ENCODE data around the gene SLC25A22. TPM values are rescaled to one million over a fixed set of nuclear protein-coding genes. Genes with fewer than 3 reads are reported as not detected.

SLC25A22 gene
- polyA plus RNA-seq, 1 experiment: 25.5 TPM

DNA sequence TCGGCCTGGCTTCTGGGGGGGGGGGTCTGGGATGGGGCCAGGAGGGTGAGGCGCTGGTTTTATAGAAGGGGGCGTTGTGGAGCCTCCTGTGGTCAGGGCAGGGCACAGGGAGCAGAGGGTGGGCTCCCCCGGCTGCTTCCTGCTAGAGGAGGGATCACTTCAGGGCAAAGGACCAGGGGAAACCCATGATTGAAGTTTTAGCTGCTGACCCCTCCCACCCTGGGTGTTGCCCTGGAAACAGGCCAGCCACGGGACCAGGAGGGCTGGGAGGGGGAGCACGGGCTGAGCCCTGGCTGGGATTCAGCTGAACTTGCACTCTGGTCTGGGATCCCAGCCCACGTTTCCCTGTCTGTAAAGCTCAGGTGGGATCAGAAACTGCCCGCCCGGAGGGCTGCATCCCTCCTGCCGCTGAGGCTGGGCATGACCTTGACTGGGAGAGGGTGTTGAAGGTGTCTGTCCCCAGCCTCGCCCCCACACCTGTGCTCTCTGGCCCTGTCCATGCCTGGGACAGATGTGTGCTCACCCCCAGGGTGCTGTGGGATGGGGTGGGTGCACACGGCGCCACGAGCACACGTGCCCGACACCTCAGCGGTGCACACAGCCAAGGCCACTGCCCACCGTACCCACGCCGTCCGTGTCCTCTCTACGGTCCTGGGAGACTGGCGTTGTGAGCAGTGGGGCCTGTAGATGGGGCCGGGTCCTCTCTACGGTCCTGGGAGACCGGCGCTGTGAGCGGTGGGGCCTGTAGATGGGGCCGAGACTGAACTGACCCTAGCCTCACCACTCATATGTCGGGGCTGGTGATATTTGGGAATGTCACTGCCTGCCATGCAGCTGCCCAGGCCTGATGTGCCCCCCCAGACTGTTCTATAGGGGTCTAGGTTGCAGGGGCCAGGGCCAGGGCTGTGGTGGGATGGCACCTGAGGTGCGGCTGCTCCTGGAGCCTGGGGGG lies 46.9 kb upstream of the SLC25A22 start:
- ChIA-PET POLR2A (interaction anchor here (0.6 to 2.0 kb wide), 4 partner anchors 11 to 532 kb away, joined by 5 to 15 read pairs (median 10); partner anchors contain the start of genes CD151 and RPLP2), CTCF (interaction anchor here (0.6 to 4.4 kb wide), 9 partner anchors 10 to 206 kb away, joined by 3 to 20 read pairs (median 3); no protein-coding TSS in a partner anchor)
- Histone ChIP-seq H3K27me3 (ENCODE audit: control insufficient read depth, insufficient read depth, low read length) (no peaks in the 10 kb centered on the region), H3K4me3 (ENCODE audit: low read depth, low read length) (peak overlapping the region; percentile 96), H3K36me3 (ENCODE audit: control insufficient read depth, insufficient read depth, low read length) (peaks cover 10% of the 10 kb centered on the region)
- TF ChIP-seq, protein P1, sequence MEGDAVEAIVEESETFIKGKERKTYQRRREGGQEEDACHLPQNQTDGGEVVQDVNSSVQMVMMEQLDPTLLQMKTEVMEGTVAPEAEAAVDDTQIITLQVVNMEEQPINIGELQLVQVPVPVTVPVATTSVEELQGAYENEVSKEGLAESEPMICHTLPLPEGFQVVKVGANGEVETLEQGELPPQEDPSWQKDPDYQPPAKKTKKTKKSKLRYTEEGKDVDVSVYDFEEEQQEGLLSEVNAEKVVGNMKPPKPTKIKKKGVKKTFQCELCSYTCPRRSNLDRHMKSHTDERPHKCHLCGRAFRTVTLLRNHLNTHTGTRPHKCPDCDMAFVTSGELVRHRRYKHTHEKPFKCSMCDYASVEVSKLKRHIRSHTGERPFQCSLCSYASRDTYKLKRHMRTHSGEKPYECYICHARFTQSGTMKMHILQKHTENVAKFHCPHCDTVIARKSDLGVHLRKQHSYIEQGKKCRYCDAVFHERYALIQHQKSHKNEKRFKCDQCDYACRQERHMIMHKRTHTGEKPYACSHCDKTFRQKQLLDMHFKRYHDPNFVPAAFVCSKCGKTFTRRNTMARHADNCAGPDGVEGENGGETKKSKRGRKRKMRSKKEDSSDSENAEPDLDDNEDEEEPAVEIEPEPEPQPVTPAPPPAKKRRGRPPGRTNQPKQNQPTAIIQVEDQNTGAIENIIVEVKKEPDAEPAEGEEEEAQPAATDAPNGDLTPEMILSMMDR (IDR thresholded peaks at IDR 0.05; ENCODE audit: insufficient read depth, low read depth, low read length): no peak
- DNase-seq (ENCODE audit: low read depth): peak; percentile 80

DNA sequence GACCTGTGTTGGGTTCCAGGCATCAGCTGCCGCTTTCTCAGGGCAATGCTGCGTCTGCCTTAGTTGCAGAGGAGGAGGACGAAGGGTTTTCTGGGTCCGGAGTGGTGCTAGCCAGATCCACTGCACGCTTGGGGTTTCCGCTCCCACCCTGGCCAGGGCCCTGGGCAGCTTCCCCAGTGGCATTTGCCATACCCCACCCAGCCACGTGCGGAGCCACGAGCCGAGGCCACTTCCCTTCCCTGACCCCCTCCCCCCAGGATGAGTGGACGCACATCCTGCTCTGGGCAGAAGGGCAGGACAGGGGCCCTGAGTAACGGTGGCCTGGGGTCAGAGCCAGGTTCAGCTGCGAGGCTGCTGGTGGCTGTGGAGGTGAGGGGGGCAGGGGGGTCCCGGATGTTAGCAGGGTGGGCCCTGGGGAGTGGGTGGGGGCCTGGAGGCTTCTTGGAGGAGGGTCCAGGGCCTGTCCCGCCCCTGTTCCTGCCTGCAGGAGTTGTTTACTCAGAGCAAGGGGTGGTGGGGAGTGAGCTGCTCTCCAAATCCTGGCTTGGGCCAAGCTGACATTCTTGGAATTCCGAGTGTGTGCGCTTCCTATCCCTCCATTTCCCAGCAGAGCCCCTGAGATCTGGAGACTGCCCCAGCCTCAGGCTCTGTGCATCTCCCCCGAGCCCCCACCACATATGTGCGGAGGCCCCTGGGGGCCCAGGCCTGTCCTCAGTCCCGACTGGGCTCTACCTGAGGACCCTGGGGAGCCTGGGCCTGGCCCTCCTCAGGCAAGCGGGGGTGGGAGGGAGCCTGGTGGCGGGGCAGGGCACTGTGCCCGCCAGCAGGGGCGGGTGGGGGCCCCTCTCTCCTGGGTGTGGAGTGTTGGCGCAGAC lies 46.0 kb upstream of the SLC25A22 start:
- H3K4me3 ChIP-seq (ENCODE audit: low read depth, low read length): peak overlapping the region; percentile 96
- peaks cover 18% of the 10 kb centered on the region for H3K36me3 ChIP-seq (ENCODE audit: control insufficient read depth, insufficient read depth, low read length)
- DNase-seq (ENCODE audit: low read depth): peak; percentile 83
- TF ChIP-seq, protein P1 (IDR thresholded peaks at IDR 0.05; ENCODE audit: insufficient read depth, low read depth, low read length): peak; percentile 23; the same call in 1 of the 2 replicates
- no peaks in the 10 kb centered on the region for H3K27me3 ChIP-seq (ENCODE audit: control insufficient read depth, insufficient read depth, low read length)
- ChIA-PET POLR2A (interaction anchor here (0.6 to 2.0 kb wide), 5 partner anchors 10 to 35 kb away, joined by 5 to 32 read pairs (median 13); partner anchors contain the start of genes CD151, PNPLA2 and RPLP2), CTCF (interaction anchor here (0.6 to 1.6 kb wide), 9 partner anchors 10 to 207 kb away, joined by 3 to 6 read pairs (median 4); partner anchors contain the start of gene CD151)

DNA sequence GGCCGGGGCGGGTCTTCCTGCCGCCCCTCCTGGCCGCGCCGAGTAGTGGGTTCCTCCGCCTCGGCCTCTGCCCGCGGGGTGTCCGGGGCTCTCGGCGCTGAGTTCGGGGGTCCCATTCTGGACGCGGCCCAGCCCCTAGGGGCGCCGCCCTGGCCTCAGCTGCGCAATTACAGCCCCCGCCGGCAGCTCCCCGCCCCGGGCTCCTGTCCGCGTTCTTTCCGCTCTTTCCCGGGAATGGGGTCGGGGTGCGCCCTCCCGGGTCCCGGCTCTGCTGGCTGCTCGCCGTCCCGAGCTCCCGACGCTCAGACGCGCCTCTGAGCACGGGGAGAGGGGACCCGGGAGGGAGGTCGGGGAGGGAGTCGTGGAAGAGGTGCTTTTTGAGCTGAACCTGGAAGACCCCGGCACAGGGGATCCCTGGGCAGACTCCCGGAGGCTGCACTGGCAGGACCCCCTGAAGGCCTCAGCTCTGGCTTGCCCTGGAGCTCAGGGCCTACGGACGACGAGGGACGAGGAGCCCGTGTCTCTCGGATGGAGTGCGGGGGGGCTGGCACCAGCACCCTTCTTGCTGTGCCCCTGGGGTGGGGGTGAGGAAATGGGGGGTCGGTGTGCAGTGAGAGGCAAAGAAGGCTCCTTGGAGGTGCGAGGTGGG lies 45.1 kb upstream of the SLC25A22 start:
- Histone ChIP-seq H3K27me3 (ENCODE audit: control insufficient read depth, insufficient read depth, low read length) (no peaks in the 10 kb centered on the region), H3K4me3 (ENCODE audit: low read depth, low read length) (peak overlapping the region; percentile 96), H3K36me3 (ENCODE audit: control insufficient read depth, insufficient read depth, low read length) (peaks cover 26% of the 10 kb centered on the region)
- TF ChIP-seq, protein P1 (IDR thresholded peaks at IDR 0.05; ENCODE audit: insufficient read depth, low read depth, low read length): no peak
- DNase-seq (ENCODE audit: low read depth): no peak
- POLR2A ChIA-PET: interaction anchor here (0.6 to 2.0 kb wide), 6 partner anchors 9 to 133 kb away, joined by 3 to 32 read pairs (median 6); partner anchors contain the start of genes CD151, PNPLA2 and RPLP2
- CTCF ChIA-PET: interaction anchor here (0.6 to 1.6 kb wide), 8 partner anchors 9 to 410 kb away, joined by 3 to 6 read pairs (median 4); partner anchors contain the start of gene CD151

DNA sequence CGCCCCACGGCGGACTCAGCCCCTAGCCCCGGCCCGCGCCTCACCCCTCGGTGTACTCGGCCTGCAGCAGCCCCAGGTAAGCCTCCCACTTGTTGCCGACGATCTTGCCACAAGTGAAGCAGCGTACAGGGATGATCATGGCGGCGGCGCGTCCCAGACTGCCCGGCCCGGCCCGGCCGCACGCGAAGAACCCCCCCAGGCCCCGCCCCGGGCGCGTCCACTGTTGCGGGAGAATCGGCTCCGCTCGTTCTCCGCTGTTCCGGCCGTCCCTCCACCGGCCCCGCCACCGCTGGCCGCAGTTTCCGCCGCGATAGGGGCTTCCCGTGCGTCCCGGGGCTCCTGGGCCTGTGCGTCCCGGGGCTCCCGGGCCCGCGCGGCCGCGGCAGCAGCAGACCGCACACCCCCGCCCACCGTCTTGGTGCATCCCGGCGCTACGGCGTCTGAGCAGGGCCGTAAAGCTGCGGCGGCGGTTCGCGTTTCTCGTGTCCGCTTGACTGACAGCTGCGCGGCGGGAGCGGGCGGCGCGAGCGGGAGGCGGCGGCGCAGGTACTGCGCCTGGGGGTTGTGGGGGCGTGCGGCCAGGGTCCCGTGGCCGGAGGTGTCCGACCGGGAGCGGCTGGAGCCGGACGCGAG lies 44.4 kb upstream of the SLC25A22 start, which contains the start of the genes POLR2L and TSPAN4:
TSS of gene POLR2L (minus strand) at position 160 of the 633 bp plus-strand sequence. CDS start at position 139, 21 bp downstream.
TSS of gene TSPAN4 (plus strand) at position 483 of the 633 bp plus-strand sequence. CDS start 7,453 bp downstream, outside the sequence.
- H3K36me3 ChIP-seq (ENCODE audit: control insufficient read depth, insufficient read depth, low read length): peaks cover 33% of the 10 kb centered on the region
- ChIA-PET POLR2A (interaction anchor here (0.6 to 2.0 kb wide), 3 partner anchors 9 to 26 kb away, joined by 3 to 32 read pairs (median 6); partner anchors contain the start of genes CD151 and PNPLA2), CTCF (interaction anchor here (1.2 to 1.6 kb wide), 3 partner anchors 10 to 209 kb away, joined by 3 to 5 read pairs (median 4); partner anchors contain the start of gene CD151)
- DNase-seq (ENCODE audit: low read depth): no peak
- peak within 1 kb of the TSS; percentile 96 for H3K4me3 ChIP-seq (ENCODE audit: low read depth, low read length)
- no peaks in the 10 kb centered on the region for H3K27me3 ChIP-seq (ENCODE audit: control insufficient read depth, insufficient read depth, low read length)
- TF ChIP-seq, protein P1 (IDR thresholded peaks at IDR 0.05; ENCODE audit: insufficient read depth, low read depth, low read length): no peak

All from BJ (cell line).